GM12878 (cell line): ENCODE results near the gene KRTAP4-16.

Source experiments
- BHLHE40 ChIP-seq, 2 experiments: fragments of 450-650 bp in 1 of 2; IDR thresholded peaks; 2 replicates each; pipeline ENCODE4 v1.6.1; 2011 to 2017; ENCODE audit warnings: low read depth in 2 of 2, borderline replicate concordance in 1 of 2, improper control_type of control experiment in 1 of 2, low read length in 1 of 2, mild to moderate bottlenecking in 1 of 2
- CTCF ChIP-seq, 3 experiments: IDR thresholded peaks in 2 of 3; conservative IDR thresholded peaks in 1 of 3; 2 replicates each; pipeline ENCODE4 v1.5.1; 2011; ENCODE audit warnings: low read depth in 3 of 3, low read length in 3 of 3, mild to moderate bottlenecking in 3 of 3, control low read depth in 2 of 3, moderate library complexity in 2 of 3, inconsistent platforms in 1 of 3, mixed read lengths in 1 of 3; ENCODE audit not compliant: control insufficient read depth in 2 of 3, insufficient read depth in 1 of 3; ENCODE audit errors: extremely low read depth in 1 of 3
- CUX1 ChIP-seq: IDR thresholded peaks from 2 replicates; pipeline ENCODE4 v1.6.1; 2012; ENCODE audit warnings: improper control_type of control experiment, low read depth, low read length; ENCODE audit not compliant: insufficient replicate concordance
- EP300 ChIP-seq, 2 experiments: fragments of 150-350 bp in 1 of 2; IDR thresholded peaks; 2 replicates each; pipeline ENCODE4 v1.6.1; 2011 to 2012; ENCODE audit warnings: low read depth in 2 of 2, low read length in 2 of 2, borderline replicate concordance in 1 of 2, improper control_type of control experiment in 1 of 2, inconsistent platforms in 1 of 2; ENCODE audit not compliant: control insufficient read depth in 1 of 2
- ESRRA ChIP-seq: IDR thresholded peaks from 2 replicates; pipeline ENCODE4 v1.6.1; 2012; ENCODE audit warnings: mild to moderate bottlenecking, low read length, improper control_type of control experiment
- NR2C2 ChIP-seq: IDR thresholded peaks from 2 replicates; pipeline ENCODE4 v1.6.1; 2011; ENCODE audit warnings: borderline replicate concordance, low read depth; ENCODE audit not compliant: control insufficient read depth, insufficient read length
- PAX5 ChIP-seq: IDR thresholded peaks from 2 replicates; pipeline ENCODE4 v1.6.1; 2011; ENCODE audit warnings: low read depth, low read length, borderline replicate concordance
- POLR2A ChIP-seq: IDR thresholded peaks from 2 replicates; pipeline ENCODE4 v1.6.1; 2011; ENCODE audit warnings: low read depth, mild to moderate bottlenecking, low read length
- POU2F2 ChIP-seq: IDR thresholded peaks from 3 replicates; pipeline ENCODE4 v1.6.1; 2011; ENCODE audit warnings: low read depth, mild to moderate bottlenecking, low read length, borderline replicate concordance
- RAD21 ChIP-seq: IDR thresholded peaks from 2 replicates; pipeline ENCODE4 v1.6.1; 2011; ENCODE audit warnings: mild to moderate bottlenecking, low read depth, low read length, moderate library complexity; ENCODE audit not compliant: insufficient read depth
- SUZ12 ChIP-seq: fragments of 200-600 bp; sonication (generic); IDR thresholded peaks from one replicate; pipeline ENCODE4 v1.6.1; 2018; ENCODE audit warnings: antibody characterized with exemption, mild to moderate bottlenecking; ENCODE audit not compliant: unreplicated experiment
- ZNF217 ChIP-seq: fragments of 450-650 bp; IDR thresholded peaks from 2 replicates; pipeline ENCODE4 v1.6.1; 2017; ENCODE audit warnings: antibody characterized with exemption, mild to moderate bottlenecking
- TF ChIP-seq, protein P1 (sequence below): IDR thresholded peaks from 2 replicates; pipeline ENCODE4 v1.6.1; 2011; ENCODE audit warnings: borderline replicate concordance, low read depth, mild to moderate bottlenecking, moderate library complexity, mixed read lengths, low read length; ENCODE audit not compliant: insufficient read depth; ENCODE audit errors: extremely low read length
- TF ChIP-seq, protein P2 (sequence below): IDR thresholded peaks from 2 replicates; pipeline ENCODE4 v1.6.1; 2011; ENCODE audit warnings: low read depth, low read length, improper control_type of control experiment, borderline replicate concordance

GRCh38 chr17:41069031-41069430 is 33.0 kb downstream of the KRTAP4-16 start:
- TF ChIP-seq SUZ12: no peak
- TF ChIP-seq RAD21: no peak
- TF ChIP-seq, protein P1, sequence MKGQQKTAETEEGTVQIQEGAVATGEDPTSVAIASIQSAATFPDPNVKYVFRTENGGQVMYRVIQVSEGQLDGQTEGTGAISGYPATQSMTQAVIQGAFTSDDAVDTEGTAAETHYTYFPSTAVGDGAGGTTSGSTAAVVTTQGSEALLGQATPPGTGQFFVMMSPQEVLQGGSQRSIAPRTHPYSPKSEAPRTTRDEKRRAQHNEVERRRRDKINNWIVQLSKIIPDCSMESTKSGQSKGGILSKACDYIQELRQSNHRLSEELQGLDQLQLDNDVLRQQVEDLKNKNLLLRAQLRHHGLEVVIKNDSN: no peak
- no peak for TF ChIP-seq NR2C2
- TF ChIP-seq CTCF (IDR thresholded peaks at IDR 0.05 in 2 of 3, conservative IDR thresholded peaks at IDR 0.05 in 1 of 3; ENCODE audit: control insufficient read depth in 2 of 3, extremely low read depth in 1 of 3, insufficient read depth in 1 of 3, low read depth in 3 of 3, low read length in 3 of 3): no peak
- TF ChIP-seq PAX5: no peak
- no peak for TF ChIP-seq ESRRA
- no peak for TF ChIP-seq POU2F2
- TF ChIP-seq CUX1: no peak
- no peak for TF ChIP-seq EP300 (IDR thresholded peaks at IDR 0.05; ENCODE audit: borderline replicate concordance in 1 of 2, control insufficient read depth in 1 of 2, low read depth in 2 of 2, low read length in 2 of 2)
- TF ChIP-seq BHLHE40 (IDR thresholded peaks at IDR 0.05; ENCODE audit: borderline replicate concordance in 1 of 2, low read depth in 2 of 2, low read length in 1 of 2): no peak
- no peak for TF ChIP-seq ZNF217
- no peak for TF ChIP-seq POLR2A
- TF ChIP-seq, protein P2, sequence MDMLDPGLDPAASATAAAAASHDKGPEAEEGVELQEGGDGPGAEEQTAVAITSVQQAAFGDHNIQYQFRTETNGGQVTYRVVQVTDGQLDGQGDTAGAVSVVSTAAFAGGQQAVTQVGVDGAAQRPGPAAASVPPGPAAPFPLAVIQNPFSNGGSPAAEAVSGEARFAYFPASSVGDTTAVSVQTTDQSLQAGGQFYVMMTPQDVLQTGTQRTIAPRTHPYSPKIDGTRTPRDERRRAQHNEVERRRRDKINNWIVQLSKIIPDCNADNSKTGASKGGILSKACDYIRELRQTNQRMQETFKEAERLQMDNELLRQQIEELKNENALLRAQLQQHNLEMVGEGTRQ: no peak
